ENCODE data around the gene DOCK1. TPM values are rescaled to one million over a fixed set of nuclear protein-coding genes. Genes with fewer than 3 reads are reported as not detected.

The DOCK1 gene
- total RNA-seq, 2 experiments from 2014 or later = 0.75 to 0.81 TPM

DNA sequence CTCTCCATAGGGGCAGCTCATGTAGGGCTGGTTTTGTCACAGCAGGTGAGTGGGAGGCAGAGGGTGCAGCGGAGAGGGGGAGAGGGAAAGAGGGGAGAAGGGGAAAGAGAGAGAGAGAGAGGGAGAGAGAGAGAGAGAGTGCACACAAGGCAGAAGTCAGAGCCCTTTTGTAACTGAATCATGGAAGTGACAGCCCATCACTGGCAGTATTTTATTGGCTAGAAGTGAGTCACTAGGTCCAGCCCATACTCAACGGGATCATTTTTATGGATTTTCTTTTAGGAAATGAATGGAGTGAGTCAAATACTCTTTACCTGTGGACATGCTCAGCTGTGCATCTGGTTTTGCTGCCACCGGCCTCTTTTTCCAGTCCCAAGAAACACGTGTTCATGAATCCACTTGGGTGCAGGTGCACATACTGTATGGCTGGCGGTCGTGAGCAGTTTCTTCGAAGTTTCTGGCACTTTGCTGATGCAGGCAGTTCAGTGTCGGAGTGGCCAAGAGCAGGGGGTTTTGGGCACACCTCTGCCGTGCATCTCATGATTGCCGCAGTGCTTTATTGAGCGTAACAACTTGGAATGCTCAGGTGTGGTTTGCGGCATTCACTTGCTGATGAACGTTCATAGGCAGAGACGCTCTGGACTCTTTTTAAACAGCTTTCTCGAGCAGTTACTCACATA is 40.3 kb downstream of the DOCK1 start:
- H3K27ac Mint-ChIP-seq = no peak overlapping the region
- no peaks in the 10 kb centered on the region for H3K36me3 Mint-ChIP-seq (ENCODE audit: low read depth)
- peaks cover 3% of the 10 kb centered on the region for H3K9me3 Mint-ChIP-seq (ENCODE audit: low read depth)
- POLR2A ChIA-PET = no interaction called here
- no peak overlapping the region for H3K4me3 Mint-ChIP-seq
- DNase-seq (no peak), ATAC-seq (no peak)
- CTCF ChIA-PET = no interaction called here
- intact Hi-C loops (cut with DNase I, micrococcal nuclease) = no loop called here
- no peaks in the 10 kb centered on the region for H3K4me1 Mint-ChIP-seq
- H3K27me3 Mint-ChIP-seq = no peaks in the 10 kb centered on the region

- DNase-seq (no peak), ATAC-seq (no peak)
- Mint-ChIP-seq H3K27ac (no peak overlapping the region), H3K4me3 (no peak overlapping the region), H3K4me1 (no peaks in the 10 kb centered on the region), H3K9me3 (ENCODE audit: low read depth) (peaks cover 3% of the 10 kb centered on the region), H3K27me3 (no peaks in the 10 kb centered on the region), H3K36me3 (ENCODE audit: low read depth) (no peaks in the 10 kb centered on the region)
- ChIA-PET POLR2A (no interaction called here), CTCF (no interaction called here)
- intact Hi-C loops (cut with DNase I, micrococcal nuclease) = no loop called here
Observed at GRCh38 chr10:126946746-126947145, 41.5 kb downstream of the DOCK1 start.

GRCh38 chr10:126948355-126949160 is 43.3 kb downstream of the DOCK1 start:
- Mint-ChIP-seq H3K36me3 (ENCODE audit: low read depth) (no peaks in the 10 kb centered on the region), H3K27ac (no peak overlapping the region), H3K9me3 (ENCODE audit: low read depth) (peaks cover 3% of the 10 kb centered on the region), H3K27me3 (no peaks in the 10 kb centered on the region), H3K4me1 (no peaks in the 10 kb centered on the region), H3K4me3 (no peak overlapping the region)
- ChIA-PET CTCF (no interaction called here), POLR2A (no interaction called here)
- intact Hi-C loops (cut with DNase I, micrococcal nuclease) = no loop called here
- ATAC-seq (no peak), DNase-seq (no peak)

- H3K9me3 Mint-ChIP-seq (ENCODE audit: low read depth) = peaks cover 3% of the 10 kb centered on the region
- H3K27ac Mint-ChIP-seq = no peak overlapping the region
- POLR2A ChIA-PET = no interaction called here
Observed at GRCh38 chr10:126949161-126949503, 43.9 kb downstream of the DOCK1 start.

DNA sequence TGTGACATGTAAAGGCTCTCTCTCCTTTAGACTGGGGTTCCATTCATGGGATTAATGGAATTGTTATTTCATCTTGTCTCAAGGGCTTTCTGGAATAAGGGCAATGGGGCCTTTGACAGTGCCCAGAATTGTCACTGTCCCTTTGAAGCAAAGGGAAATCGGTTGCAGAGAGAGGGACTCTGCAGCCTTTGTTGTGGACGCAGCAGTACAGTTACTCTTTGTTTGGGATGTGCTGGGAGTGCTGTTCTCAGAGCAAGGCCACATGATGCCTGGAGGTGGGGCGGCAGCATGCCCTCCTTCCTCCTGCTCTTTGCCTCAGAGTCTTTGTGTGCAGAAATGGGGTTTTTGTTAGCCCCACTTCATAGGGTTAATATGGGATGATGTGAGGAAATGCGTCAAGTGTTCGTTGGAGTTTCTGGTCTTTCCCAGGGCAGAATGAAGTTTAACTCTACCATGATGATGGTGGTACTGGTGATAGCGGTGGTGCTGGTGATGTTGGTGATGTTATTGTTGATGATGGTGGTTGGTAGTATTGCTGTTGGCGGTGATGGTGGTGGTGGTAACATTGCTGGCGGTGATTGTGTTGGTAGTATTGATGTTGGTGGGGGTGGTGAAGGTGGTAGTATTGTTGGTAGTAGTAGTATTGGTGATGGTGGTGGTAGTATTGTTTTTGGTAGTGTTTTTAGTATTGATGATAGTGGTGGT is 45.3 kb downstream of the DOCK1 start:
- H3K27ac Mint-ChIP-seq = no peak overlapping the region

More at GRCh38 chr10:126949161-126949503, 43.9 kb downstream of the DOCK1 start:
- Mint-ChIP-seq H3K4me1 (no peaks in the 10 kb centered on the region), H3K27me3 (no peaks in the 10 kb centered on the region), H3K4me3 (no peak overlapping the region), H3K36me3 (ENCODE audit: low read depth) (no peaks in the 10 kb centered on the region)
- CTCF ChIA-PET = no interaction called here
- ATAC-seq = no peak
- intact Hi-C loops (cut with DNase I, micrococcal nuclease) = no loop called here
- no peak for DNase-seq

DNA sequence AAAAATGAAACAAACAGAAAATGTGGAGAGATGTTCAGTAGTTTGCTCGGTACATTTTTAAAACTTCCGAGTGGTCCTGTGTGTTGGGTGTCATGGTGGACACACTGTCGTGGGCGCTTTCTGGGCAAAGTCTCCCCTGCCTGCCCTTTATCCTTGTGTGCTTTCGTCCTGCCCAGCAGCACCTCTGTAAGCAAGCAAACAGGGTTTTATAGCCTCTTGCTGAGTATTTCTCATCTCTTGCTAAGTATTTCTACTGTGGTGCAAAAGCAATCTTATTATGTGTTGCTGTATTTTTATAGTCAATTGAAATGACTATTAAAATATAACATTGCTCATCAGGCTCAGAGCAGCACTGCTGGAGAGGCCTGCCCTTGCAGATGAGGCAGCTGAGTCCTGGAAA is 48.7 kb downstream of the DOCK1 start:
- no peaks in the 10 kb centered on the region for H3K27me3 Mint-ChIP-seq
- POLR2A ChIA-PET = interaction anchor here (0.6 kb wide), 1 partner anchor 35 kb away, joined by 6 read pairs; no protein-coding TSS in a partner anchor
- H3K9me3 Mint-ChIP-seq (ENCODE audit: low read depth) = peaks cover 3% of the 10 kb centered on the region
- H3K27ac Mint-ChIP-seq = no peak overlapping the region
- no peak overlapping the region for H3K4me3 Mint-ChIP-seq
- no peaks in the 10 kb centered on the region for H3K4me1 Mint-ChIP-seq
- H3K36me3 Mint-ChIP-seq (ENCODE audit: low read depth) = no peaks in the 10 kb centered on the region
- CTCF ChIA-PET = no interaction called here
- DNase-seq = no peak
- intact Hi-C loops (cut with DNase I, micrococcal nuclease) = no loop called here
- ATAC-seq = no peak

More for the DNA sequence above, 45.3 kb downstream of the DOCK1 start:
- H3K36me3 Mint-ChIP-seq (ENCODE audit: low read depth) = no peaks in the 10 kb centered on the region
- H3K4me3 Mint-ChIP-seq = no peak overlapping the region
- H3K4me1 Mint-ChIP-seq = no peaks in the 10 kb centered on the region
- POLR2A ChIA-PET = no interaction called here
- no peaks in the 10 kb centered on the region for H3K27me3 Mint-ChIP-seq
- CTCF ChIA-PET = no interaction called here
- peaks cover 6% of the 10 kb centered on the region for H3K9me3 Mint-ChIP-seq (ENCODE audit: low read depth)
- DNase-seq (no peak), ATAC-seq (no peak)
- intact Hi-C loops (cut with DNase I, micrococcal nuclease) = no loop called here

- intact Hi-C loops (cut with DNase I, micrococcal nuclease) = no loop called here
- Mint-ChIP-seq H3K27me3 (no peaks in the 10 kb centered on the region), H3K9me3 (ENCODE audit: low read depth) (peaks cover 3% of the 10 kb centered on the region), H3K4me3 (no peak overlapping the region), H3K36me3 (ENCODE audit: low read depth) (no peaks in the 10 kb centered on the region), H3K27ac (no peak overlapping the region), H3K4me1 (no peaks in the 10 kb centered on the region)
- no peak for DNase-seq
- ChIA-PET CTCF (interaction anchor here (0.6 kb wide), 1 partner anchor 1072 kb away, joined by 3 read pairs; no protein-coding TSS in a partner anchor), POLR2A (no interaction called here)
- ATAC-seq = no peak
Observed at GRCh38 chr10:126955396-126955795, 50.2 kb downstream of the DOCK1 start.

DNA sequence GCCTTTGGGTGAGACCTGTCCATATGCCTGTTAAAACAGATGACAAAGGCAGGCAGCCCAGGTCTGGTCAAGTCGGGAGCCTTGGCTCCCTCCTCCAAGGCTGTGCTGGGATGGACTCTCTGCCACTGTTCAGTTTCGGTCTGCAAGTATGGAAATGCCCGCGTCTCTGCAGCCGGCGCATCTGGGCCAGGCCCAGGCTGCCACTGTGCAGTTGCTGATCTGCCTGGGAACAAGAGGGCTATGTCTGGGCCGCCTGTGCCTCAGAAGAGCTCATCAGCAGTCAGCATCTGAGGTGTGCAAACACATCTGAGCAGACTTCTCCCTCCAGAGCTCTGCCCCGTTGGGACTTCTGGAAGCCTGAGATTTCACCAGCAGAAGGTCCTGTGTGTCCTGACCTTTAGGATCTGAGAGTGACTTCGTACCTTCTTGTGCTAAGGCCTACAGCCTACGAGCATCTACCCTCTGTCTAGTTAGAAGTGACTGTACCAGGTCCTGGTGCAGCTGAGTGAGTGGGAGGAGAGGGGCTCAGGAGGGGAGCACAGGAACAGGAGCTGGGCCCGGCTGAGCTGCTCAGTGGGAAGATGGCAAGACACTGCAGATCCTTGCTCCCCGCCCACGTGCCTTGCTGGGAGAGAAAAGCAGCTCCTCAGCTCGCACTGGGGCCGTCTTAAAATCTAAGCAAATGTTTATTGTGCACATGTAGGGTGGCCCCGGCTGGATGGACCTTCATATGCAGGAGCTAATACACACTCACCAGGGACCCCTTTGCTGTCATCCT is 50.9 kb downstream of the DOCK1 start:
- intact Hi-C loops (cut with DNase I, micrococcal nuclease) = no loop called here
- Mint-ChIP-seq H3K36me3 (ENCODE audit: low read depth) (no peaks in the 10 kb centered on the region), H3K4me1 (no peaks in the 10 kb centered on the region), H3K4me3 (no peak overlapping the region), H3K27me3 (no peaks in the 10 kb centered on the region), H3K9me3 (ENCODE audit: low read depth) (peaks cover 3% of the 10 kb centered on the region), H3K27ac (no peak overlapping the region)
- DNase-seq (no peak), ATAC-seq (no peak)
- POLR2A ChIA-PET = no interaction called here
- CTCF ChIA-PET = no interaction called here

- ChIA-PET POLR2A (no interaction called here), CTCF (no interaction called here)
- intact Hi-C loops (cut with DNase I, micrococcal nuclease) = no loop called here
- DNase-seq (no peak), ATAC-seq (no peak)
- Mint-ChIP-seq H3K27me3 (no peaks in the 10 kb centered on the region), H3K9me3 (ENCODE audit: low read depth) (peaks cover 3% of the 10 kb centered on the region), H3K4me1 (peaks cover 4% of the 10 kb centered on the region), H3K36me3 (ENCODE audit: low read depth) (no peaks in the 10 kb centered on the region), H3K4me3 (no peak overlapping the region), H3K27ac (no peak overlapping the region)
Observed at GRCh38 chr10:126956712-126957108, 51.5 kb downstream of the DOCK1 start.

DNA sequence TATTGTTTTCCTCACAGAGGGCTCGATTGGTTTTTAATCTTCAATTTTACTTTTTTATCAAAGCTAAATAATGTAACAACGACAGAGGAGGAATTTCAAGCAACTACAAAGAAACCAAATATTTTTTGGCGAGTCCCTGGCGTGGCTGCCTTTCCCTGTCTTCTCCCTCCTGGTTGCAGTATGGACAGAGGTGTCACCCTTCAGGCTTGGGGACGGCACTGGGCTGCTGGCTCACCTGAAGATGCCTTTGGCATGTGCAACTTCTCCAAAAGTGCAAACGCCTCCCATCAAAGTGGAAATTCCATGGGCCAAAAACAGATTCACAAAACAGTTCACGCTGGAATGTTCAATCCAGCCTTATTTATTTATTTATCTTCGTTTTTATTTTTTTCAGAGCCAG is 51.9 kb downstream of the DOCK1 start:
- intact Hi-C loops (cut with DNase I, micrococcal nuclease) = no loop called here
- no peak overlapping the region for H3K27ac Mint-ChIP-seq
- ChIA-PET CTCF (no interaction called here), POLR2A (no interaction called here)
- no peak for DNase-seq
- ATAC-seq = no peak
- no peak overlapping the region for H3K4me3 Mint-ChIP-seq
- no peaks in the 10 kb centered on the region for H3K36me3 Mint-ChIP-seq (ENCODE audit: low read depth)
- H3K4me1 Mint-ChIP-seq = peaks cover 4% of the 10 kb centered on the region
- peaks cover 3% of the 10 kb centered on the region for H3K9me3 Mint-ChIP-seq (ENCODE audit: low read depth)
- no peaks in the 10 kb centered on the region for H3K27me3 Mint-ChIP-seq

- ChIA-PET CTCF (no interaction called here), POLR2A (no interaction called here)
- peaks cover 3% of the 10 kb centered on the region for H3K9me3 Mint-ChIP-seq (ENCODE audit: low read depth)
- DNase-seq = no peak
- H3K27ac Mint-ChIP-seq = no peak overlapping the region
- intact Hi-C loops (cut with DNase I, micrococcal nuclease) = no loop called here
- no peak overlapping the region for H3K4me3 Mint-ChIP-seq
- no peaks in the 10 kb centered on the region for H3K36me3 Mint-ChIP-seq (ENCODE audit: low read depth)
- no peaks in the 10 kb centered on the region for H3K27me3 Mint-ChIP-seq
- H3K4me1 Mint-ChIP-seq = peaks cover 4% of the 10 kb centered on the region
- no peak for ATAC-seq
Observed at GRCh38 chr10:126959431-126959830, 54.2 kb downstream of the DOCK1 start.

All from activated CD4-positive, alpha-beta T cell treated with anti-CD3 and anti-CD28 coated beads for 36 hours (primary cell).